ENCODE results near the gene HMCN2.

DNA sequence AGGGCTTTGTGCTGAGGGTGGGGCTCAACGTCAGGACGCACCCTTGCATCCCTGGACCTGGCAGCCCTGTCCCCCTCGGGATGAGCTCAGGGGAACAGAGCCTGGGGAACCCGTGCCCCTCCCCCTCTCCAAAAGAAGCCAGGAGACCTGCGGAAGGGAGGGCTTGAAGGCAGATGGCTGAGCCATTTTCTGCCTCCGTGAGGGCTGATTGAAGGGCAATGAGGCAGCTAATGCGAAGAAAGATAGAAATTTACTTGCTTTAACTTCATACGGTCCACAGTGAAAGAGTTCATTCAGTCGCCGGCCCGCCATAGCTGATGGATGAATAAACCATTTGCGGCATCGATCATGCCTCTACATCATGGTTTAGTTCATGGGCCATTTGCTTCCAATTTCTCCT, 208.0 kb downstream of the HMCN2 start:
- no peak for TF ChIP-seq POLR2A (IDR thresholded peaks at IDR 0.05)
- TF ChIP-seq, protein P1, sequence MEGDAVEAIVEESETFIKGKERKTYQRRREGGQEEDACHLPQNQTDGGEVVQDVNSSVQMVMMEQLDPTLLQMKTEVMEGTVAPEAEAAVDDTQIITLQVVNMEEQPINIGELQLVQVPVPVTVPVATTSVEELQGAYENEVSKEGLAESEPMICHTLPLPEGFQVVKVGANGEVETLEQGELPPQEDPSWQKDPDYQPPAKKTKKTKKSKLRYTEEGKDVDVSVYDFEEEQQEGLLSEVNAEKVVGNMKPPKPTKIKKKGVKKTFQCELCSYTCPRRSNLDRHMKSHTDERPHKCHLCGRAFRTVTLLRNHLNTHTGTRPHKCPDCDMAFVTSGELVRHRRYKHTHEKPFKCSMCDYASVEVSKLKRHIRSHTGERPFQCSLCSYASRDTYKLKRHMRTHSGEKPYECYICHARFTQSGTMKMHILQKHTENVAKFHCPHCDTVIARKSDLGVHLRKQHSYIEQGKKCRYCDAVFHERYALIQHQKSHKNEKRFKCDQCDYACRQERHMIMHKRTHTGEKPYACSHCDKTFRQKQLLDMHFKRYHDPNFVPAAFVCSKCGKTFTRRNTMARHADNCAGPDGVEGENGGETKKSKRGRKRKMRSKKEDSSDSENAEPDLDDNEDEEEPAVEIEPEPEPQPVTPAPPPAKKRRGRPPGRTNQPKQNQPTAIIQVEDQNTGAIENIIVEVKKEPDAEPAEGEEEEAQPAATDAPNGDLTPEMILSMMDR (IDR thresholded peaks at IDR 0.05), result no peak

Data from right lobe of liver (tissue), 4 donors.